ENCODE data around the gene SEC61A1.

Gene SEC61A1

DNA sequence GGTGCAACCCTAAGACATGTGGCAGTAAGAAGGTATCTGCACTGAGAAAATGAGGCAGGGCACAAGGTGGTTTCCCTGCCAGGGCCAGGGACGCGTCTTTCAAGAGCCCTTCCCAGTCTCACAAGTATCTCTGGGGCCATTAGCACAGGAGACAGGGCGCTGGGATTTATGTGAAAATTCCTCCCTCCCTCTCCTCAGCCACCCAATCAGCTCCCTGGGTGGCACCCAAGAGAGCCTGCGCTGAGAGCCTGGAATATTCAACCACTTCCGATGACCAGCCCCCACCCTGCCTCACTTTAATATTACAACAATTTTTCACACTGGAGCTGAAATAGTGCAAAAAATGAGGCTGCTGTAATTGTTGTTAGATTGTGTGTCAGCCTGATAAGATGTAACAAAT lies 26.1 kb downstream of the SEC61A1 start:
- DNase-seq: peak; percentile 54

DNA sequence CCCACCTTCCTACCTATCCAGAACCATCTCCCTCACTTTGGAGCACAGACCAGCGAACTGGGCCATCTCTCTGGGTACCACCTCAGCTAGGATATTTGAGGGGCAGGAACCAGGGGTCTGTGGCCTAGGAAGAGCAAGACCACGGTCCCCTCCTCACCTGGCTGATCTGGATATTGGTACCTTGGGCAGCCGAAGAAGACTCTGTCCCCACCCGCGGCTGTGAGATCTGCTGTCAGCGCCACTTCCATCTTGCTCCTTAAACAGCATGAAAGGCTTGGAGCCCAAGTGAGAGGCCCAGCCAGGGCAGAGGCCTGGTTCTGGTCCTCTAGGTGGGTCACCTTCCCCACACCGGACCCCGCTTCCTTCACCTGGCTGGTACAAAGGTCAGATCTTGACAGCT lies 26.6 kb downstream of the SEC61A1 start:
- no peak for DNase-seq

DNA sequence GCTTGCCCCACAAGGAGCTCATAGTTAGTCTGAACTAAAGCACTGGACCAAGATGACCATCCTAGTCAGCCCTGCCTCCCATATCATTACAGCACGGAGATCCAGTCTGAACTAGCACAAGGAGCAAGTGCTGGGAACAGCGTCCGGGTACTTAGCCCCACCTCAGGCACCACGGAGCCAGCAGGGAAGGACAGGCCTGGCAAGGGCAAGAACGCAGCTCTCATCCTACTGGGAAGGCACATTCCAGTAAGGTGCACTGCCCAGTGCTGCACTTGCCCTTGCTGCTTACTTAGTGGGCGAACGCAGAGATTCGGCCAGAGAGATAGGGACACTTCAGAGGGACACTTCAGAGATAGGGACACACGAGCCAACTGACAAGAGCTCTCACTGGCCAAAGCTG lies 27.6 kb downstream of the SEC61A1 start:
- DNase-seq: no peak

DNA sequence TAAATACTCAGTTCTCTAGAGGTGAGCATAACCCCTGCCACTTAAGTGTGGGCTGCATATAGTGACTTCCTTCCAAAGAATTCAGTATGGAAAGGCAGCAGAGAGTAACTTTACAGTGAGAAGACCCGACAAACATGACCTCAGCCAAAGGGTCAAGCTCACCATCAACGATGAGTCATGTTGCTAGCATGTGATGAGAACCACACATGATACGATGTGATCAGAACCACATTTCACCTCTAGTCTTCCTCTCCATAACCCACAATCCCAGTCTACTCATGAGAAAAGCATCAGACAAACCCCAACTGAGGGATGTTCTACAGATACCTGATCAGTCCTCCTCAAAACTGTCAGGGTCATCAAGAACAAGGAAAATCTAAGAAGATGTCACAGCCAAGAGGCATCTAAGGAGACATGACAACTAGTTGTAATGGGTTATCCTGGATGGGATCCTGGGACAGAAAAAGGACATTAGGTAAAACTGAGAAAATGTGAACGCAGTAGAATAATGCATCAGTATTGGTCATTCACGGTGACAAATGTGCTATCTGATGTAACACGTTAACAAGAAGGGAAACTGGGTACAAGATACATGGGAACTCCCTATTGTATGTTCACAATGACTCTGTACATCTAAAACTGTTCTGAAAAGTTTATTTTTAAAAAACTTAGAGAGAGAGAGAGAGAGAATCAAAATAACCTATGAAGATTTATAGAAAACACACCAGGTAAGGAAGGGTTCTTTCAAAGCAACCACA lies 28.3 kb downstream of the SEC61A1 start:
- DNase-seq: no peak

DNA sequence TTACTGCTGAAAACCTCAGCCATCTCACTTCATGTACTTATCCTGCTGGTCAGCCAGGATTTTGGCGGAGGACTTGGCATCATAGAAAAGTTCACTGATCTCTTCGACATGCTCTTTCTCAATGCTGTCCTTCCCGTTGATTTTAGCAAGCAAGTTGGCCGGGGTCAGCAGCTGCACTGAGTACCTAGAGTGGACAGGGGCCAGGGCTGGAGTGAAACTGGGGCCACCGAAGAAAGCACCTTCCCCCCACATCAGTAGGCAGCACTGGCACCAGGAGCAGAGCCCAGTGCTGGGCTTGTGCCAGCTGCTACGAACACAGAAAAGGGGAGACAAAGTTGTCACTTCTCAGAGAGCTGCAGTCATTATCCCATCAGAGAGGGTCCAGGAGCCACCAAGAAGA lies 29.0 kb downstream of the SEC61A1 start:
- no peak for DNase-seq

DNA sequence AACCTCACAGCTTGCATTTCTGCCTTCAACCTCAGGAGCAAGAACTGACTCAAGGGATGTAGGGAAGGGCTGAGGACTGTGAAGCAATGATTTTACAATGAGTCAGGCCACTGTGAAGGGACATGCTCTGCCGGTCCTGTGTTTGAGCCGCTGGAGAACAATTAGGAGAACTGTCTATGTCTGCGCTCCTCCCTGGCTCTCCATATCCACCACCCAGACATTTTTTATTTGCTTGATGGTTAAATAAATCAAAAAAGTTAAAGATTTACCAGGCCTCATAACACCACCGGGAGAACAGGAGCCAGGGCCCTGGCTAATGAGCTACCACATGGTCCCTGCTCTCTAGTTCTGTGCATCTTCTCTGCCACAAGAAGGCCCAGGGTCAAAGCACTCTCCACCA lies 29.6 kb downstream of the SEC61A1 start:
- no peak for DNase-seq

DNA sequence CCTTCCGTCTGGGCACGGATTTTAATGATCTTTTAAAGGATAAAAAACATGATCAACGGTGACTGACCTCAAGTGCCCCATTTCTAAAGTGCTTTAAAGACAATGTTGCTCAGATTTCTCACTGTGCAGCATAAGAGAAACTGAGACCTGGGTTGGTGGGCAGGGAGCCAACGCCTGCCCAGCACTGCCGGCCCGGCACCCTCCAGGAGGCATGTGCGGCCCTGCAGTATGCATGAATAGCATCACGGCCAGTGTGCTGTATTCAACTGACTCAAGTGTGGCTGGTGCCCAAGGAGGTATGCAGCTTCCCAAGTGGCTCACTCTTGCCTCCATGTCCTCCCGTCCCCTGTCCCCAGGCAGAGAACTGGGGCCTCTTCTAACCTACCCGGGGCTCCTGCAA lies 30.3 kb downstream of the SEC61A1 start:
- DNase-seq: no peak

DNA sequence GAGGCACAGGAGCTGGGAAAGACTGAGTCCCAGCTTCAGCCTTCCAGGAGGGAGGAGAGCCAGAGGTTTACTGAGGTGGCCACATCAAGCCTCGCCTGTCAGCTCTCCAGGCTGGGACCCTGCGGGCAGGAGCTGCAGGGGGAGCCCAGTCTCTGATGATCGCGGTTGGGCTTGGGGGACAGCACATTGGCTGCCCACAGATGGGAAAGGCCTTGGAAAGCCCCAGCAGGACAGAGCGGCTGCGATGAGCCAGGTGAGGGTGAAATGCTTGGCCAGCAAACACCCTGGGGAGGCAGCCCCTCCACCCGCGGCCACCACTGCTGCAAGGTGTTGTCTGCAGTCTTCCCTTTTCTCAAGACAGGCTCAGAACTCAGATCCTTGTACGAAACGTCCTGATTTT lies 31.2 kb downstream of the SEC61A1 start:
- DNase-seq: no peak

DNA sequence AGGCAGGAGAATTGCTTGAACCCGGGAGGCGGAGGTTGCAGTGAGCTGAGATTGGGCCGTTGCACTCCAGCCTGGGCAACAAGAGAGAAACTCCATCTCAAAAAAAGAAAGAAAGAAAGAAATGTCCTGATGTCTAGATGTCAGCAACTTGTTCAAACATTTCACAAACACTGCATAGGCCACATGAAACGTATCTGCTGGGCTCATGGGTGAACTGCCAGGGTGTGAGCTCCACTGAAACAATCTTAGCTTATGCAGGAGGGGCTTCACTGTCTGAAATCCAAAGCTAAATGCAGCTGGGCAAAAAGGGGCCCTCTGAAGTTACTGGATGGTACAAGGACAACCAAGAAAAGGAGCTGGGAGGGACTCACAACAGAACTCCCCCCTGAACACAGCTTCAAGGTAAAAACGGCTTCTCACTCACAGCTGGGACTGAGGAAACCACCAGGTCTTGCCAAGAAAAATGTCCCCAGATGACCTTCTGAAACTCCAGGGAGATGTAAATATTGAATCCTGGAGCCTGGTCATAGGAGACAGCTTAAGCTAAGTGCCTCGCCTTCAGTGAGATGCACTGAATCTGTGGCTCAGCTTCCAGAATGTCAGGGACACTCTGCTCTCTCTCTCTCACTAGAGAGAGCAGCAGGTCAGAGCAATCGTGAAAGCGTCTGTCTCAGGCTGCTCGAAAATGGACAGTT lies 31.9 kb downstream of the SEC61A1 start:
- no peak for DNase-seq

DNA sequence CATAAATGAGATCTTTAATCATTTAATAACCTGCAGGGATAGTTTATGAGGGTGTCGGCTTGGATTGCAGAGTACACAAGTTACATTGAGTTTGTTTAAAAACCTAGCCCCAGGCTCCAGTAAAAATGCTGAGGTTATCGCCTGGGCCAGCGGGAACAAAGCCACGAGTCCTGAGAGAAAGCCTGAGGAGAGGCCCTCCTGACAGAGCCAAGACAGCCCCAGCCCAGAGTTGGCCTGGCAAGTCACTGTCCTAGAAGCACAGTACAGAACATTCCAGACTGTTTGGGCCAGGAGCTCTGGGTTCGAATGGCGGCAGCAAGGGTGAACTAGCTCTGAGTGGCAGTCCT lies 32.4 kb downstream of the SEC61A1 start:
- DNase-seq: no peak

DNA sequence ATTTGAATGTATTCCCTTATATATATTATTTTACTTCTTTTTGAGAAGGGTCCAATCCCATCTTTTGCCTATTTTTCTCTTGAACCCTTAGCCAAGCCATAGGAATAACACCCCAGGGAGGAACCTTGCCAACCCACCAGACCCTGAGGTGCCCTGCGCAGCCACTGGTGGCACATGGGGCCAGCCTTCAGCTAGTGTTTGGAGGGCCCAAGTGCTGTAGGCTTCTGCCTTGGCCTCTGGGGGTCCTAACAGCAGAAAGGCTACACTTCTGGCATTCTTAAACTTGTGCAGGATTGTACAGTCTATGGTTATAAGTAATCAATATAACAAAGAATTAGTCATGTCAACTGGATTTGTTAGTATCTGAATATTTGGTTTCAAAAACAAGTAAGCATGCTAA lies 36.9 kb downstream of the SEC61A1 start:
- DNase-seq: no peak

DNA sequence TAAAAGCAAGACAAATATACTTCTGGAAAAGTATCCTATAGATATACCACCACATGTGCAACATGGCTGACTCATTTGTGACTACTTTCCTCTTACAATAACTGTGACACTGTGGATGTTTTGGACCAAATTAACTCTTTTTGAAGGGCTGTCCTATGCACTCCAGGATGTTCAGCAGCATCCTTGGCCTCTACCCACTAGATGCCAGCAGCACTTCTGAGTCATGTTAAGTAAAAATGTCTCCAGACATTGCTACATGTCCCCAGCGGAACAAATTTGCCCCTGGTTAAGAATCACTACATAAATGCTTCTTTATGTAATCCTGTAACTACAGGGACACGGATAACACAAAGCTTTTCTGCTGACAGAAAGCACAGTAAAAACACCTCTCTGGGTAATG lies 39.3 kb downstream of the SEC61A1 start:
- no peak for DNase-seq

DNA sequence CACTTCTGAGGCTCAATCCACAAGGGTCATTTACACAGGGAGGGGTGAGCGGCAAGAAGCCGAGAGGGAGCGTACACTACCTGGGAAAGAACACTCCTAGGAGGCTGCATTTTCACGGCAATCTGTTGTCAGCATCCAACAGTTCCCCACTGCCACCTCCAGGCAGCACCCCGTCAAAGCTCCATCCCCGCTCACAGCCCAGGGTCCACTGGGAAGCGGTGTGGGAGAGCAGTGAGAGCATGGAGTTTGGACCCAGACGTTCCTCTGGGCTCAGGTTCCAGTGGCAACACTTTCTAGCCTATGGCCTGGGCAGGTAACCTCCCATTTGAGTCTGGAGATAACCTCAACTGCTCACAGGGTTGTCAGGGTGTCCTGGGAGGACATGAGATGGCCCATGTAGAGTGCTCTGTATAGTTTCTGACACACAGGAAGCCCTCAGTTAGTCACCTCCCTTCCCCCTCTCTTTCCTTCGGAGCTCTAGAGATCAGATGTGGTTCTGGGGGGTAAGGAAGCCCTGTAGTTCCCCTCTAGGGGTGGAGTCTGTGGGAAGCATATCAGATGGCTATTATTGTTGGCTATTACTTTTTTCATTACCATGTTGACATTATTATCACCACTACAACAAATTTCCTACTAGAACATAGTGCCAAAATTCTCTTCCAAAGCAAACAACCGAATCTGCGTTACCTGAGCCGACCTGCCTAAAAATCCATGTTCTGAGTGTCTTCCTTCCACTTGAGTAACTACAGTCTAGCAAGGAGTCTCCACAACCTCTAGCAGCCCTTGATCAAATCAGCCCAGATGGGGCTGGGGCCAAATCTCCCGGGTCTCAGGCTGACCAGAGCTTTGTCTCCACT lies 42.3 kb downstream of the SEC61A1 start:
- no peak for DNase-seq

DNA sequence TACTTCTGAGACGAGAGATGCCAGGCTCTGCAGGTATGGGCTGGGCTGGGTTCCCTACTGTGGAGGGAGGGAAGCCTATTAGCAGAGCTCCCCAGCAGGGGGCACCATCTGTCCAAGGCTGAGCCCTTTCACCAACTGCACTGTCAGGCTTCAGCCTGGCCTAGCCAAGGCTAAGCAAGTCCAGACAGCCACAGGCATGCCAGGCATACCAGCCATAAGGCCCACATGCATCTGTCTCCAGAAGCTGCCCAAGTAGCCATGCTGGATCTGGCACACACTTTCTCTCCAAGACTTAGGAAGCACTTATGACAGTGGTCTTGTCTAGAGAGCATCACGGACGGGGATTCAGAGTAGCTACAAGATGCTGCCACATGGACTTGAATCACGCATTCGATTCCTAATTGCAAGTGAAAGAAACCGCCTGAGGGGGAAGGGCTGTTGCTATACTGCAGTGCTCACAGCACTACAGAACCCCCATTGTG lies 43.0 kb downstream of the SEC61A1 start:
- peak; percentile 26 for DNase-seq

DNA sequence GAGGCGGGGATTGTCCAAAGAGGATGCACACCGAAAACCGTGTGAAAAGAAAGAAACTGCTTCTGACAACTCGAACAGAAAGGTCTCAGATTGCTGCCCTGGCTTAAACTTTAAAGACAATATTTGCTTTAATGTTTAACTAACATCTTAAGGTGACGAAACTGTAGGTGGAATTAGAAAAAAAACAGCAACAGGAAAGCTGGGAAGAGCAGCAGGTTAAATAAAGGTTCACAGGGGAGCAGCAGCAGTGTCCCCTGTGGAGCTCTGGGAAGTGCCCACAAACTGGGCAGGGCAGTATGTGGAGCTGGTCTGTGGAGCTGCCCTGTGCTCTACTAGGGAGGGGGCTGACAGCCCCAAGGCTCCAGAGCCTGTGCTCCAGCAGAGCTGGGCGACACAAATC lies 46.0 kb downstream of the SEC61A1 start:
- no peak for DNase-seq

DNA sequence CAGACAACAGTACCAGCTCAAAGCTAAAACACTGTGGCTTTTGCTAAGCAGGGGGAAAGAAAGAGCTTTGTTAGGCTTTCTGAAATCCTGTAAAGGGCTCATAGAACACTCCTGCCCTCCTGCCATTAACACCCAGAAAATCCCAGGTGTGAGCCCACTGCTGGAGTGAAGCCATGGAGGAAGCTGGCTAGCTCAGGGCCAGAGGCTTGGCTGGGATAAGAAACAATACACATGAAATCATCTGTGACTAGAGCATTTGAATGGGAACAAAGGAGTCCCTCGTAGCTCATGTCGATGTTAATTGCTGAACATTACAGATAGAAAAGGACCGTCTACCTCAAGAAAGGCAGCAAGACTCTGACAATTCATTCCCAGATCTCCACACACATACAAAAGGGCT lies 47.9 kb downstream of the SEC61A1 start:
- DNase-seq: no peak

DNA sequence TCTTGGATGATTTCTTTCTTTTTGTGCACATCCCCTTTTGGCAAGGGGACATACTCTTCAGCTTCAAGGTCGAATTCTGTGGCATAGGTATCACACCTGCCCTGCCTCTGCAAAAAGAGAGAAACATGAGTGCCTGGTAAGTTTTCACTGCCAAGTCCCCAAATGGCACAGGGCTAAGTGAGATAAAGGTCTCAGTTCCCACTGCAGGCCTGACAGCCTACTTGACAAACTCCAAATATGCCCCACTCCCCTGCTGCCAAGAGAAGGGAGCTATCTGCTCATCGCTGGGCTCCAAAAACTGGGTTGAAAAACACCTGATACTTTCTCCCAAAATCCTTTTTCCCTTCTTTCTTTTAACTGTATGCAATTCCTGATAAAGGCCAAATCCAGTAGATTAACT lies 48.4 kb downstream of the SEC61A1 start:
- DNase-seq: no peak

DNA sequence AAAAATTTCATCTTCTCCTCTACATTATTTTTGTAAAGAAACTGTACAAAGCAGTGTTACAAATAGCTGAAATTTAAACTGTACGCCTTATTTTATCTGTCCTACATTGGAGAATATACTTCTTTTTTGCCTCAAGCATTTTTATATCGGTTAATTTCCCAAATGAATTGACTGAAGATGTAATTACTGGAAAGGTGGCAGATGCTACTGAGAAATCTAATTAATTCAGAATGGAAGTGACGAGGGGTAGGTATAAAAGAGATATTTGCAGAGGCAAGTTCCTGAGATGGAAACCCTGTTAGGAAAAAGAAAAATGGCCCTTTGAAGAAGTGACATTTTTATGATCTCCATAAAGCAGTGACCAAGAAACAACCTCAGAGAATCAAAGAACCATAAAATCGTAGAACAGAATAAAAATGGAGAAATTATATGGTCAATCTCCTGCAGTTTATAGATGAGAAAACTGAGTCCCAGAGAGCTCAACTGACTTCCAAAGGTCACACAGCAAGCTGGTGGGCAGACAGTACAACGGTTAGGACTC lies 51.0 kb downstream of the SEC61A1 start:
- DNase-seq: no peak

DNA sequence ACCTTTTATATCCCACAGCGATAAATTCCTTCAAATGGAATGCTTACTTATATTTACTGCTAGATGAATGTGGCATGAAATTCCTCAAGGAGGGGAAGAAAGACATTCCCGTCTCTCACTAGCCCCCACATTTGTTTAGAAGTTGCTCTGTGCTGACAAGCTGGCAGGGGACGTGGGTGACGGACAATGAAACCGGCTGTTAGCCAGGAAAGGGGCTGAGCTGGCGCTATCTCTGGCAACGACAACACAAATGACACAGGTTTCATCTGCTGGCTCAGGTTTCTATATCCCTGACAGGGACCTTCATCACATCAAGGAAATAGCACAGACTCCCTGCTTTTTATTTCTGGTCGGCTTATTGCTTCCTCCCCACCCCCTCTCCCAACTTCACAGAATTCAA lies 55.6 kb downstream of the SEC61A1 start:
- DNase-seq: no peak

DNA sequence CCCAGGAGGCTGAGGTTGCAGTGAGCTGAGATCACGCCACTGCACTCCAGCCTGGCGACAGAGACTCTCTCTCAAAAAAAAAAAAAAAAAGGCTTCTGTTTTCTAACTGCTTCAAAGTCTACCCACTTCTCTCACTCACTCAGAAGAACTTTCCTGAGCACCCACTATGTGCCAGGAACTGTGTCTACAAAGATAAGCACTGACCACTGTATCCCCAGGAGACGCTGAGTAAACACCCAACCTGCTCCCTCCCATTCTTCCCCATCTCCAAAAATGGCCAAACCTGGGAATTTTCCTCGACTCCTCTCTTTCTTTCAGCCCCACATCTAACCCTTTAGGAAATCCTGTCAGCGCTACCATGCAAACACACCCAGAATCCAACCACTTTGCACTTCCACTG lies 58.9 kb downstream of the SEC61A1 start:
- no peak for DNase-seq

DNA sequence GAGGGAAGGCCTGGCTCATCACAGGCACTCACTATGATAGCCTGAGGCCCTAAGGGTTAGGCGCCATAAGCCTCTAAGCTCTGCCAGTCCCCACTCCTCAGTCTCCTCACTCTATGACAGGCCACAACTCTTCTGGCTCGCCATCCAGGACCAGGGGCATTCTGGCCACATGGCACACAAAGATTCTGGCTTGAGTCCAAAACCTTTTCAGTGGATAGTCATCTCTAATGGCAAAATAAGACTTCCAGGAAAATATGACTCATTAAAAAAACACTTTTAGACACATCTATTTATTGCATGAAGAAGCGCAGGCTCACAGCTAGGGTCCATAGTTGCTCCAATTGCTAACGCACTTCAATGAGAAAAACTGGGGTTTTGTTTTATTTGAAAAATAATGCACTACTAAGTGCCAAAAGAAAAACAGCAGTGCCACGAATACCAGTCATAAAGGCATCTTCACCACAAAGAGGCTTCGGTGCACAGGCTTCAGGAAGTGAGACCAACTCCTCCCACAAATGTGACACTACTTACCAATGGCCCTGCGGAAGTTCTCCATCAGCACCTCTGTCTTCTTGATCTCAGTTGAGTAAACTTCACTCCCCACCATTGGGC lies 60.2 kb downstream of the SEC61A1 start:
- no peak for DNase-seq

DNA sequence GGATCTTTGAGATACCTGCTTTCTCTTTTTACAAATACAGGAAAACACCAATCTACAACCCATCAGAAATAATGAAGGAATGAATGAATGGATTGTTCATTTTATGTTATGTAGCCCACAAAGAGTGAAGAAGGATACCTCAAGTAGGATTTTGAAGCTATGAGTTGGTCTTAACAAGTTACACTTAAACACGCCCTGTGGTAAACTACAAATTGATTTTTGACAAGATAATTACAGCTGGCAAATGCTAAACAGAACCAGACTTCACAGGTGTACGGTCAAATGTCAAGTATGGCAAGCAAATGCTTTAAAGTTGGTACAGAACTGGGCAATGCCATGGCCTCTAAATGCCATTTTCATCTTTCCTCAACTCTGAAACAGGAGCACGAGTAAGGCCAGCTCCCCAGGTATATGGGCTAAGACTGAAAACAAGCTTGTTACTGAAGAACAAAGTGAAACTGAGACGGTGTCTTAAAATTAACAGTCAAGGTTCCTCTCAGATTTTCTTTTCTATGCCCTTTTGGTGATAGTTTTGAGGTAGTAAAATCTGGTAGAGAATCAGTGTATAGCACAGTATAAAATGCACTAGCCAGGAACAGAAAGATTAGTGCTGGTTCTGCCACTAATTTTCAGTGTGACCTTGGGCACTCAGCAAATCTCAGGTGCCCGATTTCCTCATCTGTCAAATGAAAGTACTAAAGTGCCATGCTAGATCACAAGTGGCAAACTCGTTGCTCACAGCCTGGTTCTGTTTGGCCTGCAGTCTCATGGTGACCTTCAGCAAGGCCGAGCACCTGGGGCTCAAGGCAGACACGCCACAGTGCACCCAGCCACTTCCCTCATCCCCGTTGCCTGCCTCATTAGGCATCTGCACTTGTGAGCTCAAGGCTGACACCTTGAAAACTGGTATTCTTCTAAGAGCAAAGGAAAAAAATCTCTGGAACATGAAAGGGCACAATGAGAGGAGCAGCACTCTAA lies 61.9 kb downstream of the SEC61A1 start:
- no peak for DNase-seq

All from DMS79 treated with DMSO at 0.1 percent for 48 hours (cell line).